OCI-LY1 (cell line): Measurements from ENCODE around the gene IL15RA.

Experiments
- H2AFZ ChIP-seq: fragments of 200-600 bp; sonication (generic), shearing (Covaris generic); 2 replicates; pipeline ENCODE4 v1.6.0; 2014; ENCODE audit warnings: antibody characterized with exemption, mild to moderate bottlenecking, low read length
- H3F3A ChIP-seq: fragments of 200-600 bp; sonication (generic), shearing (Covaris generic); 2 replicates; pipeline ENCODE4 v1.6.0; 2014; ENCODE audit warnings: mild to moderate bottlenecking, antibody characterized with exemption, low read length, moderate library complexity; ENCODE audit not compliant: insufficient read depth
- H3K27ac ChIP-seq: fragments of 200-600 bp; sonication (generic); 2 replicates; pipeline ENCODE4 v1.5.1; 2014; ENCODE audit warnings: low read length, mixed run types, mild to moderate bottlenecking, low read depth; ENCODE audit not compliant: poor library complexity, severe bottlenecking
- H3K27me3 ChIP-seq: fragments of 200-600 bp; sonication (generic); 2 replicates; pipeline ENCODE4 v1.6.0; 2014; ENCODE audit warnings: antibody characterized with exemption, mild to moderate bottlenecking, low read length, moderate library complexity; ENCODE audit not compliant: insufficient read depth
- H3K36me3 ChIP-seq: fragments of 200-600 bp; sonication (generic); 2 replicates; pipeline ENCODE4 v1.6.1; 2014; ENCODE audit warnings: mild to moderate bottlenecking, antibody characterized with exemption, low read length, moderate library complexity, mixed read lengths; ENCODE audit not compliant: insufficient read depth
- H3K4me1 ChIP-seq: fragments of 200-600 bp; sonication (generic); 2 replicates; pipeline ENCODE4 v1.5.1; 2014; ENCODE audit warnings: mild to moderate bottlenecking, low read length, moderate library complexity; ENCODE audit not compliant: insufficient read depth, severe bottlenecking
- H3K4me2 ChIP-seq: fragments of 200-600 bp; sonication (generic), shearing (Covaris generic); 2 replicates; pipeline ENCODE4 v1.6.1; 2014; ENCODE audit warnings: low read length
- H3K4me3 ChIP-seq: fragments of 200-600 bp; sonication (generic); 2 replicates; pipeline ENCODE4 v1.5.1; 2014; ENCODE audit warnings: low read length, low read depth, mild to moderate bottlenecking, mixed read lengths; ENCODE audit not compliant: poor library complexity, severe bottlenecking
- H3K79me2 ChIP-seq: fragments of 200-600 bp; shearing (Covaris generic); 2 replicates; pipeline ENCODE4 v1.6.1; 2016; ENCODE audit warnings: mixed run types, low read length, mixed read lengths; ENCODE audit not compliant: insufficient read depth
- H3K9ac ChIP-seq: fragments of 200-600 bp; sonication (generic), shearing (Covaris generic); 2 replicates; pipeline ENCODE4 v1.6.1; 2014; ENCODE audit warnings: mild to moderate bottlenecking, low read length, mixed read lengths
- H3K9me2 ChIP-seq: fragments of 200-600 bp; sonication (generic), shearing (Covaris generic); 2 replicates; pipeline ENCODE4 v1.6.1; 2014; ENCODE audit warnings: low read depth, mild to moderate bottlenecking, low read length, mixed read lengths
- H3K9me3 ChIP-seq: fragments of 200-600 bp; shearing (Covaris generic); 2 replicates; pipeline ENCODE4 v1.6.1; 2014; ENCODE audit warnings: low read length, mixed read lengths
- H4K20me1 ChIP-seq: fragments of 200-600 bp; sonication (generic), shearing (Covaris generic); 2 replicates; pipeline ENCODE4 v1.6.0; 2016; ENCODE audit warnings: mild to moderate bottlenecking, low read length; ENCODE audit not compliant: insufficient read depth
- CTCF ChIP-seq: fragments of 200-600 bp; sonication (generic), shearing (Covaris generic); IDR thresholded peaks from 2 replicates; pipeline ENCODE4 v1.5.1; 2017; ENCODE audit warnings: mild to moderate bottlenecking, antibody characterized with exemption, low read length, moderate library complexity, mixed read lengths
- EZH2 ChIP-seq: fragments of 200-600 bp; sonication (generic), shearing (Covaris generic); IDR thresholded peaks from 2 replicates; pipeline ENCODE4 v1.8.0; 2017; ENCODE audit warnings: borderline replicate concordance, mixed run types, mild to moderate bottlenecking, antibody characterized with exemption, low read length, moderate library complexity, mixed read lengths

The IL15RA gene

GRCh38 chr10:5983774-5984173 is 6.4 kb upstream of the IL15RA start:
- Histone ChIP-seq H3F3A (no peaks in the 10 kb centered on the region), H4K20me1 (no peaks in the 10 kb centered on the region), H3K4me1 (peaks cover 9% of the 10 kb centered on the region), H3K27me3 (no peaks in the 10 kb centered on the region), H3K36me3 (no peaks in the 10 kb centered on the region), H2AFZ (no peak overlapping the region), H3K9me2 (no peaks in the 10 kb centered on the region), H3K9ac (no peak overlapping the region), H3K9me3 (no peaks in the 10 kb centered on the region), H3K4me2 (no peak overlapping the region), H3K27ac (no peak overlapping the region), H3K79me2 (no peaks in the 10 kb centered on the region), H3K4me3 (no peak overlapping the region)
- TF ChIP-seq CTCF (no peak), EZH2 (no peak)

GRCh38 chr10:5981529-5981928 is 4.2 kb upstream of the IL15RA start:
- Histone ChIP-seq H3K79me2 (no peaks in the 10 kb centered on the region), H3K4me3 (no peak overlapping the region), H4K20me1 (no peaks in the 10 kb centered on the region), H3K4me1 (peaks cover 10% of the 10 kb centered on the region), H3K9me3 (no peaks in the 10 kb centered on the region), H3K27me3 (no peaks in the 10 kb centered on the region; the same call in 1 of the 2 replicates), H2AFZ (no peak overlapping the region), H3K4me2 (no peak overlapping the region), H3K36me3 (no peaks in the 10 kb centered on the region), H3K27ac (no peak overlapping the region), H3K9ac (no peak overlapping the region), H3F3A (no peaks in the 10 kb centered on the region), H3K9me2 (no peaks in the 10 kb centered on the region)
- TF ChIP-seq EZH2: no peak
- no peak for TF ChIP-seq CTCF

GRCh38 chr10:5978230-5978489 is 817 bp upstream of the IL15RA start:
- H2AFZ ChIP-seq: no peak overlapping the region
- H3K27me3 ChIP-seq: no peaks in the 10 kb centered on the region; the same call in 1 of the 2 replicates
- H3K79me2 ChIP-seq: no peaks in the 10 kb centered on the region
- no peaks in the 10 kb centered on the region for H4K20me1 ChIP-seq
- no peak overlapping the region for H3K27ac ChIP-seq
- no peaks in the 10 kb centered on the region for H3K9me3 ChIP-seq
- H3K9ac ChIP-seq: peak overlapping the region; percentile 24; the same call in 1 of the 2 replicates
- H3K4me1 ChIP-seq: peaks cover 15% of the 10 kb centered on the region
- TF ChIP-seq CTCF (no peak), EZH2 (no peak)
- no peaks in the 10 kb centered on the region for H3F3A ChIP-seq
- H3K36me3 ChIP-seq: no peaks in the 10 kb centered on the region
- H3K9me2 ChIP-seq: no peaks in the 10 kb centered on the region
- H3K4me2 ChIP-seq: peak overlapping the region; percentile 60
- H3K4me3 ChIP-seq: peak overlapping the region; percentile 66
